VCaP (cell line): ENCODE measurements around the gene SLC17A9.
A peak's percentile ranks its signal among the peaks of the same experiment; 100 is the strongest.

Experiments
- H3K27ac ChIP-seq: fragments of 450-650 bp; 2 replicates; pipeline ENCODE4 v1.5.1; 2017
- CTCF ChIP-seq: fragments of 450-650 bp; conservative IDR thresholded peaks from 2 replicates; pipeline ENCODE4 v1.5.1; 2017; ENCODE audit warnings: mild to moderate bottlenecking, moderate library complexity

The SLC17A9 gene

GRCh38 chr20:62976886-62977285, 24.4 kb downstream of the SLC17A9 start:
- no peak overlapping the region for H3K27ac ChIP-seq
- no peak for TF ChIP-seq CTCF

- no peak for TF ChIP-seq CTCF
- no peak overlapping the region for H3K27ac ChIP-seq
Measured at GRCh38 chr20:62977613-62978560, 25.4 kb downstream of the SLC17A9 start.

- TF ChIP-seq CTCF: no peak
- no peak overlapping the region for H3K27ac ChIP-seq
Measured at GRCh38 chr20:62978561-62978943, 26.0 kb downstream of the SLC17A9 start.

GRCh38 chr20:62979310-62979709, 26.8 kb downstream of the SLC17A9 start:
- no peak overlapping the region for H3K27ac ChIP-seq
- TF ChIP-seq CTCF: no peak

GRCh38 chr20:62979876-62980373, 27.4 kb downstream of the SLC17A9 start:
- peak overlapping the region; percentile 40 for H3K27ac ChIP-seq
- TF ChIP-seq CTCF: no peak

- TF ChIP-seq CTCF: no peak
- peak overlapping the region; percentile 40 for H3K27ac ChIP-seq
Measured at GRCh38 chr20:62980380-62980960, 28.0 kb downstream of the SLC17A9 start.

GRCh38 chr20:62980970-62981369, 28.5 kb downstream of the SLC17A9 start:
- peak overlapping the region; percentile 40; the same call in 1 of the 2 replicates for H3K27ac ChIP-seq
- 0 out of 2 replicates have a peak, but pooled peaks have one; percentile 22 for TF ChIP-seq CTCF
